Panc1 (cell line): ENCODE data around the gene MAPKAP1. TPM values are rescaled to one million over a fixed set of nuclear protein-coding genes. Genes with fewer than 3 reads are reported as not detected.

Source experiments
- ATAC-seq: fragments of 200-7000 bp; cut with Tn5 transposase; 2 replicates; pipeline ENCODE4 v1.9.1; 2020; ENCODE audit warnings: mild to moderate bottlenecking, moderate library complexity
- BruUV-seq: library from RNA; stranded (reverse); fragments of 400-500 nt; replicated peaks from 2 replicates; lab custom pipeline; 2021; lab: Mats Ljungman, UMichigan
- CTCF ChIA-PET: fragments of 300-600 bp; sonication (Branson Sonifier 250); formaldehyde crosslinking; loops from one replicate; lab custom pipeline; 2022; ENCODE audit warnings: antibody characterized with exemption; lab: Charles Lee
- POLR2A ChIA-PET: fragments of 300-600 bp; sonication (Branson Sonifier 250); formaldehyde crosslinking; loops from one replicate; lab custom pipeline; 2022; ENCODE audit warnings: antibody characterized with exemption; lab: Charles Lee
- DNase-seq: peaks from one replicate; pipeline ENCODE4 v3.0.0-alpha.2; 2010; ENCODE audit warnings: low read depth, low spot score
- H3K27ac ChIP-seq: 2 replicates; pipeline ENCODE4 v1.5.1; 2011; ENCODE audit warnings: mild to moderate bottlenecking, low read length, inconsistent platforms
- H3K27me3 ChIP-seq: fragments of 200-500 bp; sonication (Bioruptor generic); 2 replicates; pipeline ENCODE4 v1.6.0; 2014; ENCODE audit warnings: low read length, inconsistent platforms; ENCODE audit not compliant: control insufficient read depth, insufficient read depth
- H3K36me3 ChIP-seq: fragments of 200-500 bp; sonication (Bioruptor generic); 2 replicates; pipeline ENCODE4 v1.5.1; 2014; ENCODE audit warnings: inconsistent platforms, mild to moderate bottlenecking, low read length, moderate library complexity; ENCODE audit not compliant: control insufficient read depth, insufficient read depth
- H3K4me1 ChIP-seq: 2 replicates; pipeline ENCODE4 v1.5.1; 2011; ENCODE audit warnings: inconsistent platforms, mild to moderate bottlenecking, low read length, moderate library complexity; ENCODE audit not compliant: control insufficient read depth, insufficient read depth
- H3K4me3 ChIP-seq, 2 experiments: 2 replicates each; pipeline ENCODE4 v1.5.1; 2011 to 2012; ENCODE audit warnings: low read depth in 2 of 2, low read length in 2 of 2, mild to moderate bottlenecking in 2 of 2, inconsistent platforms in 1 of 2, moderate library complexity in 1 of 2
- H3K9me3 ChIP-seq: fragments of 200-500 bp; sonication (Bioruptor generic); 2 replicates; pipeline ENCODE4 v1.5.1; 2014; ENCODE audit warnings: low read depth, mild to moderate bottlenecking, inconsistent platforms, low read length, moderate library complexity; ENCODE audit not compliant: control insufficient read depth, insufficient read depth
- CTCF ChIP-seq: fragments of 450-650 bp; IDR thresholded peaks from 2 replicates; pipeline ENCODE4 v1.5.1; 2017; ENCODE audit warnings: mild to moderate bottlenecking
- POLR2AphosphoS5 ChIP-seq: IDR thresholded peaks from 2 replicates; pipeline ENCODE4 v1.6.1; 2012; ENCODE audit warnings: mild to moderate bottlenecking, low read depth, low read length, moderate library complexity
- REST ChIP-seq, 2 experiments: IDR thresholded peaks; 2 replicates each; pipeline ENCODE4 v1.6.1; 2011 to 2012; ENCODE audit warnings: low read depth in 2 of 2, control low read depth in 1 of 2, low read length in 1 of 2, mild to moderate bottlenecking in 1 of 2, moderate library complexity in 1 of 2; ENCODE audit not compliant: insufficient read depth in 1 of 2
- SIN3A ChIP-seq: IDR thresholded peaks from 2 replicates; pipeline ENCODE4 v1.6.1; 2012; ENCODE audit warnings: low read depth, mild to moderate bottlenecking, low read length, moderate library complexity, borderline replicate concordance; ENCODE audit not compliant: insufficient read depth
- TCF7L2 ChIP-seq: IDR thresholded peaks from 2 replicates; pipeline ENCODE4 v1.6.1; 2011; ENCODE audit warnings: mild to moderate bottlenecking, low read depth, low read length, inconsistent platforms
- in situ Hi-C: cut with HindIII; loops from 2 replicates; pipeline ENCODE4 v1.10.0; 2016; ENCODE audit warnings: low sequenced_read_pairs, low pct_unique_long_range_greater_than_20kb
- intact Hi-C: fragments of 100-400 bp; cut with micrococcal nuclease; formaldehyde crosslinking; loops from one replicate; pipeline ENCODE4 v1.10.0; 2022; ENCODE audit not compliant: unreplicated experiment
- total RNA-seq: library from RNA; stranded (reverse); gene quantifications from one replicate; pipeline ENCODE4 v1.2.1, GENCODE V29; 2021; ENCODE audit not compliant: unreplicated experiment

The MAPKAP1 gene
- total RNA-seq, 1 experiment from 2014 or later: 72.7 TPM

GRCh38 chr9:125444166-125444565, 262.8 kb downstream of the MAPKAP1 start:
- Histone ChIP-seq H3K27ac (no peak overlapping the region), H3K27me3 (no peaks in the 10 kb centered on the region), H3K36me3 (no peaks in the 10 kb centered on the region), H3K9me3 (no peaks in the 10 kb centered on the region), H3K4me1 (no peaks in the 10 kb centered on the region), H3K4me3 (no peak overlapping the region)
- BruUV-seq: no TSS peak
- ChIA-PET CTCF (no interaction called here), POLR2A (no interaction called here)
- ATAC-seq (no peak), DNase-seq (no peak)
- in situ Hi-C loops: no loop called here
- TF ChIP-seq REST (IDR thresholded peaks at IDR 0.05; ENCODE audit: insufficient read depth in 1 of 2, low read depth in 2 of 2, low read length in 1 of 2): no peak
- no peak for TF ChIP-seq TCF7L2
- no peak for TF ChIP-seq SIN3A
- TF ChIP-seq CTCF: no peak
- TF ChIP-seq POLR2AphosphoS5: no peak
- intact Hi-C loops: no loop called here

- no peaks in the 10 kb centered on the region for H3K27me3 ChIP-seq
- intact Hi-C loops (no loop called here), in situ Hi-C loops (no loop called here)
- CTCF ChIA-PET: no interaction called here
- POLR2A ChIA-PET: no interaction called here
- no peaks in the 10 kb centered on the region for H3K9me3 ChIP-seq
- DNase-seq (no peak), ATAC-seq (no peak)
- H3K27ac ChIP-seq: no peak overlapping the region
- H3K4me3 ChIP-seq: no peak overlapping the region
- no TSS peak for BruUV-seq
- H3K4me1 ChIP-seq: no peaks in the 10 kb centered on the region
- H3K36me3 ChIP-seq: no peaks in the 10 kb centered on the region
- TF ChIP-seq POLR2AphosphoS5: no peak
- no peak for TF ChIP-seq TCF7L2
- TF ChIP-seq SIN3A: no peak
- TF ChIP-seq CTCF: no peak
- no peak for TF ChIP-seq REST (IDR thresholded peaks at IDR 0.05; ENCODE audit: insufficient read depth in 1 of 2, low read depth in 2 of 2, low read length in 1 of 2)
These were observed 263.6 kb downstream of the MAPKAP1 start for GRCh38 chr9:125443367-125443766.
